ENCODE results near the gene SMPD3. TPM values are rescaled to one million over a fixed set of nuclear protein-coding genes. Genes with fewer than 3 reads are reported as not detected.
A peak's percentile ranks its signal among the peaks of the same experiment; 100 is the strongest.

The SMPD3 gene
- total and polyA plus RNA-seq, 8 donors, result 0.83 to 5.5 (median 2.2) TPM

DNA sequence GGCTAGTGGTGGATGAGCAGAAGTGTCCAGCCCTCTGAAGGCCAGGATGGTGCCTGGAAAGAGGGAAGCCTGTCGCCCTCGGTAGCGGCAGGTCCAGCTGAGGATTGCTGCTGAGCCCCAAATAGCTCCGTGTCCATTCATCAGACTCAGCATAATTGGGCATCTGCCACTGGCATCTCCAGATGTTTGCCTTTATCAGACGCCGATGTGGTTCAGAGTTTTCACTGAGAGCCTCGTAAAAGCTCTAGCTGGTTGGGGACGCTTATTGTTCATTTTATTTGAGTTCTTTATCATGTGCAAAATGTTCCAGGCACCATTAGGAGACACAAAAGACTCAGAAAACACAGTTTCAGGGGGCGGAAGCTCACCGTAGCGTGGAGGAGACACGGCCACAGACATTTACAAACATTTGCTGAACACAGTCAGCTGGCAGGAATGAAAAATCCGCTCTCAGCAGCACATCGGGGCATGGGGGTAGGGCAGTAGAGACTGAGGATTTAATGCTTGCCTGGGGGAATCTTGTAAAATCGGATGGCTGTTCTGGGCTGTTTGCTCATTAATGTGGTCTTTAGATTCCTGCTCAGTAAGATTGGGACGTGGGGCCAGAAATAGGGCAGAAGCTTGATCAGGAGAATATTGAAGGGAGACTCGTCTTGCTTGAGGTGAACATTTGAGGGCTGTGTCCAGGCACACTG lies 41.7 kb downstream of the SMPD3 start:
- H3K9me3 ChIP-seq, result no peaks in the 10 kb centered on the region
- no peak overlapping the region for H3K27ac ChIP-seq
- FAIRE-seq (no peak), DNase-seq (peak in 1 of 6 donors; percentile 36), ATAC-seq (peak in 2 of 4 donors; percentile 59 to 60)
- no peak overlapping the region for H3K4me3 ChIP-seq
- no peaks in the 10 kb centered on the region for H3K27me3 ChIP-seq
- H3K36me3 ChIP-seq, result no peaks in the 10 kb centered on the region
- WGBS, 2 donors, result 71% methylated on average over 17 of the region's 17 CpGs
- no peak for TF ChIP-seq CTCF (IDR thresholded peaks at IDR 0.05)
- intact Hi-C loops (cut with DNase I), result no loop called here
- H3K4me1 ChIP-seq, result no peaks in the 10 kb centered on the region

GRCh38 chr16:68404736-68405345 lies 43.5 kb downstream of the SMPD3 start:
- intact Hi-C loops (cut with DNase I), result no loop called here
- Histone ChIP-seq H3K4me3 (no peak overlapping the region), H3K27ac (no peak overlapping the region), H3K4me1 (no peaks in the 10 kb centered on the region), H3K9me3 (no peaks in the 10 kb centered on the region), H3K27me3 (no peaks in the 10 kb centered on the region), H3K36me3 (no peaks in the 10 kb centered on the region)
- no peak for TF ChIP-seq CTCF (IDR thresholded peaks at IDR 0.05)
- DNase-seq, result peak in 1 of 6 donors; percentile 4
- no peak for FAIRE-seq
- no peak for ATAC-seq
- WGBS, 2 donors, result 72 to 76% methylated on average over 8 of the region's 8 CpGs

- no peaks in the 10 kb centered on the region for H3K27me3 ChIP-seq
- H3K4me1 ChIP-seq, result no peaks in the 10 kb centered on the region
- no peak overlapping the region for H3K4me3 ChIP-seq
- DNase-seq (peak in 1 of 6 donors; percentile 8), FAIRE-seq (no peak), ATAC-seq (no peak)
- TF ChIP-seq CTCF (IDR thresholded peaks at IDR 0.05), result no peak
- intact Hi-C loops (cut with DNase I), result no loop called here
- no peaks in the 10 kb centered on the region for H3K9me3 ChIP-seq
- no peaks in the 10 kb centered on the region for H3K36me3 ChIP-seq
- no peak overlapping the region for H3K27ac ChIP-seq
- 92 to 96% methylated on average over 3 of the region's 3 CpGs for WGBS, 2 donors
These were observed 44.6 kb downstream of the SMPD3 start for GRCh38 chr16:68403704-68404103.

- intact Hi-C loops (cut with DNase I), result no loop called here
- Histone ChIP-seq H3K27me3 (no peaks in the 10 kb centered on the region), H3K27ac (no peak overlapping the region), H3K4me1 (no peaks in the 10 kb centered on the region), H3K9me3 (no peaks in the 10 kb centered on the region), H3K4me3 (no peak overlapping the region), H3K36me3 (no peaks in the 10 kb centered on the region)
- TF ChIP-seq CTCF (IDR thresholded peaks at IDR 0.05), result no peak
- 70 to 92% methylated on average over 1 of the region's 1 CpG for WGBS, 2 donors
- no peak for DNase-seq
- no peak for FAIRE-seq
- ATAC-seq, result no peak
These were observed 45.1 kb downstream of the SMPD3 start for GRCh38 chr16:68403177-68403576.

- H3K27ac ChIP-seq, result no peak overlapping the region
- no peak for FAIRE-seq
- H3K27me3 ChIP-seq, result no peaks in the 10 kb centered on the region
- H3K36me3 ChIP-seq, result no peaks in the 10 kb centered on the region
- DNase-seq, result peak in 1 of 6 donors; percentile 9
- no peak for ATAC-seq
- WGBS, 2 donors, result 86 to 89% methylated on average over 3 of the region's 3 CpGs
- TF ChIP-seq CTCF (IDR thresholded peaks at IDR 0.05), result no peak
- H3K9me3 ChIP-seq, result no peaks in the 10 kb centered on the region
- intact Hi-C loops (cut with DNase I), result no loop called here
- H3K4me1 ChIP-seq, result no peaks in the 10 kb centered on the region
- H3K4me3 ChIP-seq, result no peak overlapping the region
These were observed 45.6 kb downstream of the SMPD3 start for GRCh38 chr16:68402748-68403040.
